MCF 10A (cell line): Measurements from ENCODE around the gene PLEKHM3. TPM values are rescaled to one million over a fixed set of nuclear protein-coding genes. Genes with fewer than 3 reads are reported as not detected.
"Not testable (repeated sequence)": the region's sequence is repeated elsewhere in the genome, so short reads cannot be mapped to it uniquely, and the experiment has no call there.

Experiments used
- BruUV-seq: library from RNA; stranded (reverse); fragments of 400-500 nt; replicated peaks from 2 replicates; lab custom pipeline; 2021; lab: Mats Ljungman, UMichigan
- CTCF ChIA-PET: fragments of 300-600 bp; sonication (Branson Sonifier 250); formaldehyde crosslinking; extraction: SDS; loops from one replicate; lab custom pipeline; 2021; ENCODE audit warnings: antibody characterized with exemption, inconsistent platforms; lab: Yijun Ruan, JAX
- POLR2A ChIA-PET: fragments of 300-600, 350-650 bp; sonication (Branson Sonifier 250); formaldehyde crosslinking; extraction: SDS; loops from one replicate; lab custom pipeline; 2020; ENCODE audit warnings: antibody characterized with exemption, inconsistent platforms; lab: Yijun Ruan, JAX
- DNase-seq: peaks from one replicate; pipeline ENCODE4 v3.0.0-alpha.2; 2018; ENCODE audit not compliant: unreplicated experiment
- H3K27ac Mint-ChIP-seq: one replicate; pipeline ENCODE4 v1.8.0; 2022; ENCODE audit warnings: mild to moderate bottlenecking, low read depth, mixed read lengths; ENCODE audit not compliant: unreplicated experiment
- H3K27me3 Mint-ChIP-seq: one replicate; pipeline ENCODE4 v1.8.0; 2022; ENCODE audit warnings: mixed read lengths; ENCODE audit not compliant: insufficient read depth, unreplicated experiment
- H3K36me3 Mint-ChIP-seq: one replicate; pipeline ENCODE4 v1.8.0; 2022; ENCODE audit warnings: mild to moderate bottlenecking, moderate library complexity, mixed read lengths; ENCODE audit not compliant: insufficient read depth, unreplicated experiment
- H3K4me1 Mint-ChIP-seq: one replicate; pipeline ENCODE4 v1.8.0; 2022; ENCODE audit warnings: mixed read lengths; ENCODE audit not compliant: insufficient read depth, unreplicated experiment
- H3K4me3 Mint-ChIP-seq: one replicate; pipeline ENCODE4 v1.8.0; 2022; ENCODE audit warnings: mild to moderate bottlenecking, moderate library complexity, mixed read lengths; ENCODE audit not compliant: unreplicated experiment
- H3K9me3 Mint-ChIP-seq: one replicate; pipeline ENCODE4 v1.8.0; 2022; ENCODE audit warnings: mixed read lengths; ENCODE audit not compliant: unreplicated experiment
- CTCF ChIP-seq: fragments of 200-600 bp; IDR thresholded peaks from one replicate; pipeline ENCODE4 v1.8.0; 2022; ENCODE audit warnings: antibody characterized with exemption, mild to moderate bottlenecking; ENCODE audit not compliant: unreplicated experiment
- intact Hi-C: fragments of 100-400 bp; cut with micrococcal nuclease; formaldehyde crosslinking; loops from 2 replicates; pipeline ENCODE4 v1.14.1; 2022
- total RNA-seq: library from RNA; stranded (reverse); gene quantifications from 2 replicates; pipeline ENCODE4 v1.2.3, GENCODE V29; 2022

The PLEKHM3 gene
- total RNA-seq, 1 experiment from 2014 or later, result 5.4 TPM

- Mint-ChIP-seq H3K9me3 (no peaks in the 10 kb centered on the region), H3K27ac (no peak overlapping the region), H3K27me3 (no peaks in the 10 kb centered on the region), H3K4me3 (no peak overlapping the region), H3K36me3 (no peaks in the 10 kb centered on the region), H3K4me1 (no peaks in the 10 kb centered on the region)
- TF ChIP-seq CTCF, result no peak
- no peak for DNase-seq
- no TSS peak for BruUV-seq
- POLR2A ChIA-PET, result no interaction called here
- intact Hi-C loops, result no loop called here
- CTCF ChIA-PET, result no interaction called here
These were observed 113.5 kb downstream of the PLEKHM3 start for GRCh38 chr2:207911856-207912255.

- BruUV-seq, result no TSS peak
- H3K27me3 Mint-ChIP-seq, result no peaks in the 10 kb centered on the region
- no peak overlapping the region for H3K4me3 Mint-ChIP-seq
- intact Hi-C loops, result no loop called here
- no peaks in the 10 kb centered on the region for H3K9me3 Mint-ChIP-seq
- no peak overlapping the region for H3K27ac Mint-ChIP-seq
- no peak for DNase-seq
- no peaks in the 10 kb centered on the region for H3K4me1 Mint-ChIP-seq
- no peak for TF ChIP-seq CTCF
- CTCF ChIA-PET, result interaction anchor here (1.1 to 1.2 kb wide), 2 partner anchors 9 to 162 kb away, joined by 3 read pairs; no protein-coding TSS in a partner anchor
- H3K36me3 Mint-ChIP-seq, result no peaks in the 10 kb centered on the region
- POLR2A ChIA-PET, result no interaction called here
These were observed 114.1 kb downstream of the PLEKHM3 start for GRCh38 chr2:207911215-207911614.

- H3K36me3 Mint-ChIP-seq, H3K27ac Mint-ChIP-seq, BruUV-seq, H3K4me1 Mint-ChIP-seq, H3K9me3 Mint-ChIP-seq, H3K27me3 Mint-ChIP-seq, intact Hi-C loops, DNase-seq, H3K4me3 Mint-ChIP-seq: not testable (repeated sequence)
- ChIA-PET POLR2A (interaction anchor here (1.4 kb wide), 1 partner anchor 10 kb away, joined by 3 read pairs; no protein-coding TSS in a partner anchor), CTCF (interaction anchor here (0.8 to 1.4 kb wide), 2 partner anchors 9 to 12 kb away, joined by 3 to 5 read pairs; no protein-coding TSS in a partner anchor)
These were observed 118.8 kb downstream of the PLEKHM3 start for GRCh38 chr2:207906495-207906894.

GRCh38 chr2:207905546-207905945, 119.8 kb downstream of the PLEKHM3 start:
- Mint-ChIP-seq H3K27me3 (no peaks in the 10 kb centered on the region), H3K36me3 (no peaks in the 10 kb centered on the region), H3K4me3 (no peak overlapping the region), H3K27ac (no peak overlapping the region), H3K4me1 (no peaks in the 10 kb centered on the region), H3K9me3 (no peaks in the 10 kb centered on the region)
- intact Hi-C loops, result no loop called here
- DNase-seq, result no peak
- ChIA-PET CTCF (interaction anchor here (1.0 kb wide), 1 partner anchor 9 kb away, joined by 3 read pairs; no protein-coding TSS in a partner anchor), POLR2A (interaction anchor here (1.4 kb wide), 1 partner anchor 11 kb away, joined by 3 read pairs; no protein-coding TSS in a partner anchor)
- BruUV-seq, result no TSS peak
- no peak for TF ChIP-seq CTCF
